ELR (cell line): ENCODE results near the gene ARHGAP40.

Experiments
- DNase-seq: peaks from one replicate; pipeline ENCODE4 v3.0.0-alpha.2; 2015; ENCODE audit warnings: low read depth

Gene ARHGAP40

DNA sequence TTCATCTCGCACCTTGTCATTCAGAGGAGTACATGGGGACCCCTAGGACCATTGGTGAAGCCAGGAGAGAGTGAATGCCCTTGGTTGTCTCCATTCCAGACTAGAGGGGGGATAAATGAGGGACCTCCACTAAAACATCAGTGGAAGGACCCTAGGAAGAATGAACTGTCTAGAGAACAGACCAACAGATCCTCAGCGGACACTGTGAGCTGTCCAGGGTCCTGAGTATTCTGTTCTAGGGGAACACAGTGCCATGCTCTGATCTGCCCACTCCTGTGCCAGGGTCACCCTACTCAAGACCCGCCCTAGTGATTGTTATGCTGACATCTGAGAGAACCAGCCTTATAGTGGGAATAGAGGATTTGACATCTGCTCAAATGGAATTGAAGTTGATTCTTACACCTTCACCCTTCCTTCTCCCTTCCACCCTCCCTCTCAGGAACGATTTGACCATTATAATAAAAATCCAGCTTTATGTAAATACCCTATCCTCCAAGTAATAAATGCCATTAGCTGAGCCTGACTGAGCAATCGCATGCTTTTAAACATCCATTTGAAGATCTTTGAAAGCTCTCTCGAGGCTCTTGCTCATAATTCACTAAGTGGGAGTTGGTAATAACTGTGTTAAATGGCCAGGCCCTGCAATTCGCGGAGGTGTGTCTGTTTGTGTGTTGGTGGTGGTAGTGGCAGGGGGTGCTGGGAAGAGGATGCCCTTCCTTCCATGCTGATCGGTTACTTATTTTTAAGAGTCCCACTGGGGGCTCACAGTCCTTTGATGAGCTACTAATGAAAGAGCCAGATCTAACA is 79.1 kb downstream of the ARHGAP40 start:
- DNase-seq: peak; percentile 50

DNA sequence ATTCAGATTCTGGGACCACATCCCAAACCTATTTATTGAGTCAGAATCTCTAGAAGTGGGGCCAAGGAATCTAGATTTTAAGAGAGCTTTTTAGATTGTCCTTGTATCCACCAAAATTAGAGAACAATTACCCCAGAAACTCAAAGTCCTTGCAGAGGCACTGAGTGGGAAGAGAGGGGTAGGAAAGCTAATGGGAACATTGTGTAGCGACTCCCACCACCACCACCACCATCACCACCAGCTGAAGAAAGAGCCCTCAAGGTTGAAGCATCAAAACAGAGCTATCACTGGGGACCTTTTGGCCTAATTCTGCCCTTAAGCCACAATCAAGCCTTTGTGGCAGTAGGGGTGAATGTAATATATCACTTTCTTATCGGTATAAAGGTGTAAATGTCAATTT is 83.7 kb downstream of the ARHGAP40 start:
- no peak for DNase-seq

DNA sequence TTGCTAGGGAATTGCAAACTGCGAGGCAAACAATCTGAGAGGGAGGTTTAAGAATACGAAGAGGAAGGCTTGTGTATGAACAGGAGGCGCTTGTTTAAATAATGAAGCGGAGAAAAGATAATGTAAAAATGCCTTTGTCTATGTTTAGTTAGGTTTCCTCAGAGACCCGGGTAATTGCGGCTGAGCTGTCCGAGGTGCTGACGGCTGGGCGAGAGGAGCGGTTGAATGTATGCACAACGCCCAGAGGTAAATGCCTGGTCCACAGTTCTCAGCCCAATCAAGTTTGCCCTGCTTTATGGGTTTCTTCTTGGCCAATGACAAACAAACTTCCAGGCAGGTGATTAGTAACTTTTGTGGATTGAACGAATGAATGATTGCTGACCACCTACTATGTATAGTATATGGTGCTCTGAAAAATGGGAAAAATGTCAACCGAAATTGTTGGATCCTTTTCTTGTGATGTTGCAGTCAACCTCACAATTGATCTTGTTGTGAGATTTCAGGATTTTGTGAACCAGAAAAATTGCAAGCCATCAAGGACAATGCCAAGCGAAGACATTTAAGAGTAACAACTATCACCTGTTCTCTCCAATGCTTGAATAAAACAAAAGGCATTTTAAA is 84.4 kb downstream of the ARHGAP40 start:
- peak; percentile 58 for DNase-seq

DNA sequence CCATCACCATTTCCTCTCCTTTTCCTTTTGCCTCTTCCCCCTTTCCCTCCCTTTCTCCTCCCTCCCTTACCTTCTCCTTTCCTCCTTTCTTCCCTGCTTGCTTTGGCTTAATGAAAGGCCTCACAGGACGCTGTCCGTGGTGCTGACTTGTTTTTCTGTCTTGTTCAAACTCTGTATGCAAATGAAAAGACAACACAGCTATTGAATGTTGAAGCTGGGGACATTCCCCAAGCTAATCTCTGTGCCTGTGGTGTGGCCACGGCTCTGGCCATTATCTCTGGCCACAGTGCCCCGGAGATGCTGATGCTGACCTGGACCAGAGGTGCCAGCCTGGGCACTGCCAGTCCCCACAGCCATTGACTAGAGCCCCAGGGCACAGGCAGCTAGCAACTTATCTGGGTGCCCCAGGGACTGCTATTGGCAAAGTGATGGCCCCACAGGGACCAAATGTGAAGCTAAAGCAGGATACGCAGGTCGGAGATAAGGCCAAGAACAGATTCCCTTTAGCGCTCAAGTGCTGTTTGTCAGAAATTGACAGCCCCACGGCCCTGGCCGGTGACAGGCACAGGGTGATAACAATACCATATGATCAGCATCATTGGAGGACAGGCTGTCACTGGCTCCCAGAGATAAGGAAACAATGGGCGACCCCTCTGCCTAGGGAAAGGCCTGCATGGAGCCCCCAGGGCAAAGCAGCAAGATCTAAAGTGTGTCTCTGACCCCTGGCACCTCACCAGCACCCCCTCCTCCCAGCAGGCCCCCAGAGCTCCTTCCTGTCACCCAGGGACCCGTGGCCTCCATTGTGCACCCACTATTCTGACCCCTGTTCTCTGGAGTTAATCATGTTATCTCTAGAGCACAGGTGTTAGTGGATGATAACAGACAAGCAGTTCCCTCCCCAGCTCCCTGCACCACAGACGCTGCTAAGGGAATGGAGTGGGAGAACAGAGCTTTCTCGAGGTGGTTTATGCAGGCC is 91.1 kb downstream of the ARHGAP40 start:
- DNase-seq: peak; percentile 74

DNA sequence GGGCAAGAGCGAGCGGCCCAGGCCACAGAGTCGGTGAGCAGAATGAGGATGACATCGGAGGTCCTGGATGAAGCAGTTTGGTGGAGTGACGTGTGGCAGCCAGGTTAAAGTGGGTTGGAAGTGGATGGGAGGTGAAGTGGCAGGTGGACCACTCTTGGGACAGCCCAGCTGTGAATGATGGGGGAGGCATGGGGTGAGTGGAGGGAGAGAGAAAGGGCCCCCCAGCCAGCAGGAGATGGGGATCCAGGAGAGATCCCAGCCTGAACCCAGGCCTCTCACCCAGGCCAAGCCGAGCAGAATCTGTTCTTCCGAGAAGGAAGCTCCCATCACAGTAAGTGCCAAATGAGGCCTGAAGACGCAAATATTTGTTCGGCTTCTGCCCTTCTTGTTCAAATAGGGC is 95.7 kb downstream of the ARHGAP40 start:
- no peak for DNase-seq

DNA sequence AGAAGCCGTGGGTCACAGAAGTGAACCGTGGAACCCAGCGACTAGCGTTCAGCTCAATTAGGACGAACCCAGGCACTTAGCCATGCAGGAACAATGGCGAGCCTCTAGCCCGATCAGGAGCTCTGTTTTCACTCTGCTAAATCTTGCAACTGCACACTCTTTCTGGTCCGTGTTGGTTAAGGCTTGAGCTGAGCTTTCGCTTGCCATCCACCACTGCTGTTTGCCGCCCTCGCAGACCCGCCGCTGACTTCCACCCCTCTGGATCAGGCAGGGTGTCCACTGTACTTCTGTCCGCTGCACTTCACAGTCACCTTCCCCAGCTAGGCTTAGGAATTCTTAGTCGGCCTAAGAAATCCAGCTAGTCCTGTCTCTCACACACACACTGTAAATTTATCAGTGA is 96.9 kb downstream of the ARHGAP40 start:
- DNase-seq: no peak

DNA sequence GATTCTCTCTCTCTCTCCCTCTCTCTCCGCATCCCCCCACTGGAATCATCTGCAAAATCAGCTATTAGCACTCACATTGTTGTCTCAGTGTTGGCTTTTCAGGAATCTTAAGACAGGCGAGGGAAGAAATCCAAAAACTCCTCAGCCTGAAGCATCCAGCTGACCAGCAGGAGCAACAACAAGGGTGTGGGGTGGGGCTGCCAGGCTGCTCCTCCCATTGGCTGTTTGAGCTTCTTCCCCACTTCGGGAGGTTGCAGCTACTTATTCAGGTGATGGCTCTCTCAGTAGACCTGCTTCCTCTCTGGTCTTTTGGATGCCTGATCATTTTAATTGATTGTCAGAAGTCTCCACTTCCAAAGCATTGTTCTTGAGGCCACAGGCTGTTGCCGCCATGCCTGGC is 98.5 kb downstream of the ARHGAP40 start:
- no peak for DNase-seq
